Activated naive CD4-positive, alpha-beta T cell treated with anti-CD3 and anti-CD28 coated beads, Interleukin-2, amount 50 U/mL, for 72 hours (primary cell): Measurements from ENCODE around the gene CASK. TPM values are rescaled to one million over a fixed set of nuclear protein-coding genes. Genes with fewer than 3 reads are reported as not detected.
"Not testable (repeated sequence)": the region's sequence is repeated elsewhere in the genome, so short reads cannot be mapped to it uniquely, and the experiment has no call there.

Experiments used
- ATAC-seq, 2 donors: fragments of 150-1000 bp; cut with Tn5 transposase; 2 replicates each; pipeline ENCODE4 v1.10.0; 2021; ENCODE audit warnings: mild to moderate bottlenecking in 2 of 2, moderate library complexity in 2 of 2
- DNase-seq, 2 donors: peaks; one replicate each; pipeline ENCODE4 v3.0.0; 2021 to 2022; ENCODE audit warnings: low spot score in 2 of 2
- H3K27ac Mint-ChIP-seq, 2 donors: one replicate each; pipeline ENCODE4 v1.8.0; 2022; ENCODE audit warnings: mild to moderate bottlenecking in 2 of 2, mixed read lengths in 2 of 2
- H3K36me3 Mint-ChIP-seq, 2 donors: one replicate each; pipeline ENCODE4 v1.8.0; 2022; ENCODE audit warnings: mixed read lengths in 2 of 2
- H3K9me3 Mint-ChIP-seq, 2 donors: one replicate each; pipeline ENCODE4 v1.8.0; 2022; ENCODE audit warnings: mixed read lengths in 2 of 2
- total RNA-seq, 2 donors: library from RNA; stranded (reverse); gene quantifications; one replicate each; pipeline ENCODE4 v1.2.3, GENCODE V29; 2022

The CASK gene
- total RNA-seq, 2 donors from 2014 or later: 18.1 to 18.4 TPM

GRCh38 chrX:41732260-41732659 lies 191.1 kb downstream of the CASK start:
- H3K27ac Mint-ChIP-seq: no peak overlapping the region
- no peaks in the 10 kb centered on the region for H3K9me3 Mint-ChIP-seq
- H3K36me3 Mint-ChIP-seq: no peaks in the 10 kb centered on the region
- ATAC-seq (no peak), DNase-seq (no peak)

DNA sequence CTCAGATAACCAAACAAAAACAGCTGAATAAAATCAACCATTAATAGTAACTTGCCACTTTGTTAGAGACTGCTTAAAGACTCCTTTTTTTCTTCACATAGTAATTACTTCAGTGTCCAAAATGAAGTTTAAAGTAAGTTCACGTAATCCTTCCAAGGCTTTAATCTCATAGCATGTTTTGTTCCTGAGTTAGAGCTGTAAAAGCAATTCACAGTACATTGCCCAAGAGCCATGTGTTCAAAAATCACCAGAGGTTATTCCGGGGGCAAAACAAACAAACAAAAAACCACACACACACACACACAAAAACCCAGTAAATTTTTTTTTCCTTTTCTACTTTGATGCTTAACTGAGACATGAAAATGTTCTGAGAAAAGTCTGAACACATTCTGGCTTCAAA lies 193.3 kb downstream of the CASK start:
- ATAC-seq (no peak), DNase-seq (no peak)
- Mint-ChIP-seq H3K27ac (no peak overlapping the region), H3K9me3 (no peaks in the 10 kb centered on the region), H3K36me3 (no peaks in the 10 kb centered on the region)

DNA sequence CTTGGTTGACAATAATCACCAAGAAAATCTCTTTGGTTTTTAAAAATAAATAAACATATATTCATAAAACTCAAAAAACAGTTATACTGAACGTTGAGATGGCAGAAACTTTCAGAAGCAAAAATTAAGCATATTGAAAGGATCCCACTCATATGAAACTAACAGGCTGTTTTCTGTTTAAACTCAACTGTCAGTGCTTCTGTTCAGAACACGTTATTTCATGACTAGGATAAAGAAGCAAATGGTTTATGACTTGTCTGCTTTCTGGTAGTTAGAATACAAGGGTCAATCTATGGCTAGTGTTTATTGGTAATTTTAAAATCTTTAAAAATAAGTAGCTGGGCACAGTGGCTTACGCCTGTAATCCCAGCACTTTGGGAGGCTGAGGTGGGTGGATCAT lies 195.2 kb downstream of the CASK start:
- DNase-seq (no peak), ATAC-seq (no peak)
- Mint-ChIP-seq H3K9me3 (no peaks in the 10 kb centered on the region), H3K36me3 (no peaks in the 10 kb centered on the region), H3K27ac (no peak overlapping the region)

- Mint-ChIP-seq H3K27ac (no peak within 1 kb of the TSS), H3K36me3 (peaks cover 15 to 27% of the 10 kb centered on the region in 2 donors), H3K9me3 (peaks cover 8% of the 10 kb centered on the region in 2 donors)
- no peak for DNase-seq
- no peak for ATAC-seq
Observed at GRCh38 chrX:41723826-41724225, 199.5 kb downstream of the CASK start, which contains the start of gene GPR82. GPR82 (plus strand) TSS chrX:41724181; CDS start chrX:41727027, 2,846 bp downstream.

DNA sequence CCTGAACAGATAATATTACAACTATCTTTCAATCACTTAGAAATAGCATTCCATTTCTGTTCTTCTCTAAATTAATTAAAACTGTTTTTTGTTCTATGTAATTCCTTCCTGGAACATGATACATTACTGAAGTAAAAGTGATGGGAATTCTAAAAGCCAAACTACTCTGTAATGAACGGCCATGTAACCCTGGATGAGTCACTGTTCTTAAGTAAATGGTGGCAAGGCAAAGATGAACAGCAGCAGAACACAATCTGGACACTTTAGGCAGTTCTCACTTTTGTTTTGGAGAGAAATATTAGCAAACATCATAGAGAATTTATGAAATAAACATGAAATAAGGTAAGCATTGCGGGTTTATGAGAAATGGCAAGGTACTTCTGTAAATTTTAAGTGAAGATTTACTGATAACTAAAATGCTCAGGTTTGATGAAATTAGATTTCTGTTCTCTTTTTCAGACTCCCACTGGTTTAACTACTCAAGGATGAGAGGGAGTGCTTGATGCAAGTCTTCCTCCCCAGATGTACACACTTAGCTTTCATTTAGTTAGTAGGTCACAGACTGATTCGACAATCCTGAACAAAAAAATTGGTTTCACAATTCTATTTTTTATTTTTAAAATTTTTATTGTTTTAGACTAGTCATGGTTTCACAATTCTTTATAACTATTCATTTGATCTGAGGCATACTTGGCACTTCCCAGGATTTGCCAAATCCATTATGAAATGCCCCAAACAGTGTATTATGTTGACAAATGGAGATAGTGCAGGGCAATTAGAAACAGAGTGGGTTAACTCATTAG lies 200.3 kb downstream of the CASK start:
- Mint-ChIP-seq H3K36me3 (peaks cover 15 to 33% of the 10 kb centered on the region in 2 donors), H3K27ac (peak overlapping the region in 1 of 2 donors; percentile 41), H3K9me3 (peaks cover 8% of the 10 kb centered on the region in 2 donors)
- ATAC-seq (no peak), DNase-seq (no peak)

GRCh38 chrX:41722214-41722613 lies 201.1 kb downstream of the CASK start:
- Mint-ChIP-seq H3K36me3 (peaks cover 16 to 34% of the 10 kb centered on the region in 2 donors), H3K9me3 (peaks cover 8 to 9% of the 10 kb centered on the region in 2 donors), H3K27ac (no peak overlapping the region)
- ATAC-seq: peak in 1 of 2 donors; percentile 56
- DNase-seq: no peak

DNA sequence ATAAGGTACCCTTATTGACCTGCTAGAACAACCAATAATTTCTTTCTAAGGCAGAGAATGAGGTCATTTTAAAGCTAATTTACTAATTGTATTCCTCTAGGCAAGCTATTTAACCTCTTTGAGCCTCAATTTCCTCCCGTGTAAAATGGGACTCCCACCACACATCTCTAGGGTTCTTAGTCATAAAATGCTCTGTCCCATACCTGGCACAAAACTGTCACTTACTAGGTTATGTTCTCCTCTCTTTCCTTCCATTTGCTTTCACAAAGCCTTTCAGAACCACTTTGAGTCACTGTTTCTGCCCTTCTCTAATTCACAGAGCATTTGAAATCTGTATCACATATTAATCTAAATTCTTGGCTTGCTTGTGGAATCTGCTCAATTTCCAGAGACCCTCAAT lies 201.8 kb downstream of the CASK start:
- Mint-ChIP-seq H3K36me3 (peaks cover 22 to 40% of the 10 kb centered on the region in 2 donors), H3K27ac (no peak overlapping the region), H3K9me3 (peaks cover 8 to 16% of the 10 kb centered on the region in 2 donors)
- DNase-seq (no peak), ATAC-seq (peak; percentile 60 to 84)

GRCh38 chrX:41720125-41720779 lies 203.1 kb downstream of the CASK start:
- H3K27ac Mint-ChIP-seq: no peak overlapping the region

DNA sequence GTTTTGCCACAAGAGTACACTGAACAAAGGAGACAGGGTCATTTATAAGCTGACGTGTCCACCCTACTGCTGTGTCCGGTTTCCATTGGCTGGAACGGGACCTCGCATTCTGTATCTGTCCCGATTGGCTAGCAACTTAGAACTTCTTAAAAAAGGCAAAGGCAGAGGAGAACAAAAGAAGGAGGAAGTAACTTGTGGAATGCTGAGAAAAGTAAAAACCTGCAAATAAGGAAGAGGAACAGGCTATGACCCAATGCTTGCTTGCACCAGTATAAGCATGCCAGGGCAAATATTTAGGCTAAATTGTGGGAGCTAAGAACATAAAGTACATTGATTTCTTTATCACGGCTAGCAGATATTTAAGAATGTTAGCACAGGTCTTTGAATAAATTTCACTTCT lies 203.7 kb downstream of the CASK start:
- not testable (repeated sequence) for DNase-seq, H3K27ac Mint-ChIP-seq, ATAC-seq
- H3K9me3 Mint-ChIP-seq: peaks cover 8 to 16% of the 10 kb centered on the region in 2 donors
- H3K36me3 Mint-ChIP-seq: peaks cover 23 to 40% of the 10 kb centered on the region in 2 donors

More at GRCh38 chrX:41720125-41720779, 203.1 kb downstream of the CASK start:
- DNase-seq: no peak
- Mint-ChIP-seq H3K36me3 (peaks cover 23 to 40% of the 10 kb centered on the region in 2 donors), H3K9me3 (peaks cover 8 to 16% of the 10 kb centered on the region in 2 donors)
- ATAC-seq: peak; percentile 53 to 87

- DNase-seq: no peak
Observed at GRCh38 chrX:41718481-41719235, 204.7 kb downstream of the CASK start.

DNA sequence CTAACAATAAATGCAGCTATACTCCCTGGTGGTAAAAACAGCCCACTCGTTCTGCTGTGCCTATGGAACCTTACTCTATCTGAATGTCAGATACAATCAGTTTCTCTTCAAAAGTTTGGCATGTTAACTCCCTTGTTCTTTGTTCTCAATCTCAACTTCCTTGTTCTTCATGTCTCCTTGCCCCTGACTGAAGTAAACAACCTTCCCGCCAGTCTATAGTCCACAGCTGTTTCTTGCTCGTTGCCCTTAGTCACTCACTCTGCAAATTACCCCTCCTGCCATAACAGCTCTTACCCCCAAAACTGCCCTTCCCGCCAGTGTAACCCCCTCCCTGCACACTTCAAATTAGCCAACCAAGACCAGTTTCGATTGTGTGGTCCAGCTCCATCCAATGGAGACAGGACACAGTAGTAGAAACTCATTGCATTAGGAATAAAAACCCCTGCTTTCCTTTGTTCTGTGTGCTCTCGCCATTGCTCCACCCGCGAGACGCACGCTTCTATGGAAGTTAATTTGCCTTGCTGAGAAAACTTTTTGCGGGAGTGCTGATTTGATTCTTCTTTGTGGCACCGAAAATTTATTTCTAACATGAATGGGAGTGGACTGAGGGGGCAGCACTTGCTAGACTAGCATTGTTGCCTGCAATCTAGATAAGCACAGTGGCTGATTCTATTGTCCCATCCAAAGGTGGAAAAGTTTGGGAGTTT lies 206.4 kb downstream of the CASK start:
- H3K9me3 Mint-ChIP-seq: peaks cover 8 to 16% of the 10 kb centered on the region in 2 donors
- H3K27ac Mint-ChIP-seq: no peak overlapping the region
- H3K36me3 Mint-ChIP-seq: peaks cover 15 to 41% of the 10 kb centered on the region in 2 donors
- DNase-seq (no peak), ATAC-seq (no peak)

More at GRCh38 chrX:41718481-41719235, 204.7 kb downstream of the CASK start:
- Mint-ChIP-seq H3K27ac (no peak overlapping the region), H3K36me3 (peaks cover 23 to 45% of the 10 kb centered on the region in 2 donors), H3K9me3 (peaks cover 8 to 16% of the 10 kb centered on the region in 2 donors)
- ATAC-seq: no peak

GRCh38 chrX:41716222-41716621 lies 207.1 kb downstream of the CASK start:
- no peak overlapping the region for H3K27ac Mint-ChIP-seq
- DNase-seq: no peak
- peaks cover 15 to 40% of the 10 kb centered on the region in 2 donors for H3K36me3 Mint-ChIP-seq
- H3K9me3 Mint-ChIP-seq: peaks cover 8 to 16% of the 10 kb centered on the region in 2 donors
- ATAC-seq: peak; percentile 41 to 49

- no peaks in the 10 kb centered on the region for H3K9me3 Mint-ChIP-seq
- ATAC-seq (peak in 1 of 2 donors; percentile 80), DNase-seq (no peak)
- H3K27ac Mint-ChIP-seq: no peak overlapping the region
- peaks cover 0 to 10% of the 10 kb centered on the region in 2 donors for H3K36me3 Mint-ChIP-seq
Observed at GRCh38 chrX:41711021-41711667, 212.2 kb downstream of the CASK start.

DNA sequence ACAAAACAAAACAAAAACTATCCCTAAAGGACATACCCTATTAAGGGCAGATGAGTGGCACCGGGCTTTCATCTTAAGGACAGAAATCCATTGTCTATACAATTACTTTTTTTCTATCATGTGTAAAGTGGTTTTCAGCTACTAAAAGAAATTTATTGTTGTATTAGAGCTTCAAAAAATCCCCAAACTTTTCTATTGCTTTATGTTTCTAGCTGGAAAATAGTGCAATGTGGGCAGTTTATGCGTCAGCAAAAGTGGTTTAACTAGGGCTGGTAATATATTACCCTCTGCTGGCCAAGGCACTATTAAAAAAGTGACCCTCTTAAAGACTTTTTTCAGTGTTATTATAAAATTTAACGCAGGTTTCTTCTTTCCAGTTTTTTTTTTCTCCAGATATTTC lies 214.9 kb downstream of the CASK start:
- ATAC-seq (no peak), DNase-seq (no peak)
- H3K27ac Mint-ChIP-seq: no peak overlapping the region
- H3K9me3 Mint-ChIP-seq: no peaks in the 10 kb centered on the region
- peaks cover 0 to 3% of the 10 kb centered on the region in 2 donors for H3K36me3 Mint-ChIP-seq

- no peak overlapping the region for H3K27ac Mint-ChIP-seq
- no peaks in the 10 kb centered on the region for H3K36me3 Mint-ChIP-seq
- no peaks in the 10 kb centered on the region for H3K9me3 Mint-ChIP-seq
- DNase-seq (no peak), ATAC-seq (no peak)
Observed at GRCh38 chrX:41707218-41707617, 216.1 kb downstream of the CASK start.
